Activated naive CD8-positive, alpha-beta T cell treated with anti-CD3 and anti-CD28 coated beads, Interleukin-2, amount 10 ng/mL, durations not matched to agents 7 days and 5 days (primary cell): Measurements from ENCODE around the gene PHC1. TPM values are rescaled to one million over a fixed set of nuclear protein-coding genes. Genes with fewer than 3 reads are reported as not detected.
"Not testable (repeated sequence)": the region's sequence is repeated elsewhere in the genome, so short reads cannot be mapped to it uniquely, and the experiment has no call there.

Source experiments
- ATAC-seq: fragments of 150-1000 bp; cut with Tn5 transposase; one replicate; pipeline ENCODE4 v1.10.0; 2021; ENCODE audit warnings: low read depth, moderate library complexity
- POLR2A ChIA-PET: fragments of 350-600 bp; sonication (Branson Sonifier 250); formaldehyde crosslinking; loops from one replicate; lab custom pipeline; 2021; ENCODE audit warnings: antibody characterized with exemption; lab: Charles Lee
- DNase-seq: peaks from one replicate; pipeline ENCODE4 v3.0.0; 2021
- H3K27ac Mint-ChIP-seq: one replicate; pipeline ENCODE4 v1.8.0; 2022; ENCODE audit warnings: mild to moderate bottlenecking, mixed read lengths
- H3K27me3 Mint-ChIP-seq: one replicate; pipeline ENCODE4 v1.8.0; 2022; ENCODE audit warnings: mild to moderate bottlenecking, moderate library complexity, mixed read lengths
- H3K36me3 Mint-ChIP-seq: one replicate; pipeline ENCODE4 v1.8.0; 2021; ENCODE audit warnings: mild to moderate bottlenecking, mixed read lengths
- H3K4me1 Mint-ChIP-seq: one replicate; pipeline ENCODE4 v1.8.0; 2021; ENCODE audit warnings: mixed read lengths
- H3K4me3 Mint-ChIP-seq: one replicate; pipeline ENCODE4 v1.8.0; 2022; ENCODE audit warnings: mild to moderate bottlenecking, moderate library complexity, mixed read lengths
- H3K9me3 Mint-ChIP-seq: one replicate; pipeline ENCODE4 v1.8.0; 2021; ENCODE audit warnings: mixed read lengths
- total RNA-seq, 2 experiments: library from RNA; stranded (reverse); gene quantifications; one replicate each; pipeline ENCODE4 v1.2.3, GENCODE V29; 2021

Gene PHC1
- total RNA-seq, 2 experiments from 2014 or later, result 20.6 to 23.9 TPM

DNA sequence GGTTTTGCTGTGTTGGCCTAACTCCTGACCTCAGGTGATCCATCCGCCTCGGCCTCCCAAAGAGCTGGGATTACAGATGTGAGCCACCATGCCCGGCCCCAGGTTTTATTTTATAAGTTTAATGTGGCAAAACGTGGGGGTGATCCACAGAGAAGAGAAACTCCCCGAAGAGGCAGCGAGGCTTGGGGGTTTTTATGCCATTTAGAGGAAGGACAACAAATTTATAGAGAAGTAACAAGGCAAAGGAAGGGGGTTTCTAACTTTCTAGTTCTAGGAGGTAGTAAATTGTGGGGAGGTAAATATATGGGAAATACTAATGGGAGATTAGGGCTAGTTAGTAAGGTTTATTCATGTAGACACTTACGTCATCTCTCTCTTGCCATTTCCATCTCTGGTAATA, 17.2 kb upstream of the PHC1 start:
- no peaks in the 10 kb centered on the region for H3K9me3 Mint-ChIP-seq
- H3K27ac Mint-ChIP-seq, result no peak overlapping the region
- DNase-seq (no peak), ATAC-seq (no peak)
- POLR2A ChIA-PET, result no interaction called here
- no peak overlapping the region for H3K4me3 Mint-ChIP-seq
- no peaks in the 10 kb centered on the region for H3K4me1 Mint-ChIP-seq
- no peaks in the 10 kb centered on the region for H3K36me3 Mint-ChIP-seq
- H3K27me3 Mint-ChIP-seq, result no peaks in the 10 kb centered on the region

DNA sequence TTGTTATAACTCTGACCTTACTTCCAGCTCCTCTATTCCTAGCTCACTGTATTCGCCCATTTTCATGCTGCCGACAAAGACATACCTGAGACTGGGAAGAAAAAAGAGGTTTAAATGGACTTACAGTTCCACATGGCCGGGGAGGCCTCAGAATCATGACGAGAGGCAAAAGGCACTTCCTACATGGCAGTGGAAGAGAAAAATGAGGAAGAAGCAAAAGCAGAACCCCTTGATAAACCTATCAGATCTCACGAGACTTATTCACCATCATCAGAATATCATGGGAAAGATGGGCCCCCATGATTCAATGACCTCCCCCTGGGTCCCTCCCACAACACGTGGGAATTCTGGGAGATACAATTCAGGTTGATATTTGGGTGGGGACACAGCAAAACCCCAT, 14.5 kb upstream of the PHC1 start:
- Mint-ChIP-seq H3K27me3 (peaks cover 8% of the 10 kb centered on the region), H3K4me3 (no peak overlapping the region), H3K36me3 (no peaks in the 10 kb centered on the region), H3K4me1 (no peaks in the 10 kb centered on the region), H3K27ac (no peak overlapping the region), H3K9me3 (peaks cover 4% of the 10 kb centered on the region)
- no peak for DNase-seq
- POLR2A ChIA-PET, result no interaction called here
- no peak for ATAC-seq

DNA sequence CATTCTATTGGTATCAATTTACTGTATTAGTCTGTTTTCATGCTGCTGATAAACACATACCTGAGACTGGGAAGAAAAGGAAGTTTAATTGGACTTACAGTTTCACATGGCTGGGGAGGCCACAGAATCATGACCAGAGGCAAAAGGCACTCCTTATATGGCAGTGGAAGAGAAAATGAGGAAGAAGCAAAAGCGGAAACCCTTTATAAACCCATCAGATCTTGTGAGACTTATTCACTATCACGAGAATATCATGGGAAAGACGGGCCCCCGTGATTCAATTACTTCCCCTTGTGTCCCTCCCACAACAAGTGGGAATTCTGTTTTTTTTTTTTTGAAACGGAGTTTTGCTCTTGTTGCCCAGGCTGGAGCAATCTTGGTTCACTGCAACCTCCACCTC, 11.6 kb upstream of the PHC1 start:
- H3K4me3 Mint-ChIP-seq, ATAC-seq, H3K36me3 Mint-ChIP-seq, DNase-seq, POLR2A ChIA-PET, H3K27ac Mint-ChIP-seq, H3K4me1 Mint-ChIP-seq, H3K9me3 Mint-ChIP-seq: not testable (repeated sequence)
- peaks cover 14% of the 10 kb centered on the region for H3K27me3 Mint-ChIP-seq

DNA sequence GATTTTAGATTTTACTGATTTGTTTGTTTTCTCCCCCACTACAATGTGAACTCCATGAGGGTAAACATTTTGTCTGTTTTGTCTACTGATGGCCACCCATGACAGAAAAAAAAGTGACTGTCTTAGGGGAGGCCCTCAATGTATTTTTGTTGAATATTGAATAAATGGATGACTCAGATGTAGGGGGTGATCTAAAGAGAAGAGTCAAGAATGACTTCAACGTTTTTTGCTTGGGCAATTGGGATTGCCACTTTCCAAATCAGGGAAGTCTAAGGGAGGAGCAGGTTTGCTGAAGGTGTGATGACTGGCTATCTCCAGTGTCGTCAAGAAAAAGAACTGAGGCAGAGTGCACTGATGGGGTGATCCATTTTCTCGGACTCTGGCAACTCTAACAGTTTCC, 10.7 kb upstream of the PHC1 start:
- peaks cover 14% of the 10 kb centered on the region for H3K27me3 Mint-ChIP-seq
- peaks cover 4% of the 10 kb centered on the region for H3K9me3 Mint-ChIP-seq
- POLR2A ChIA-PET, result no interaction called here
- no peaks in the 10 kb centered on the region for H3K36me3 Mint-ChIP-seq
- ATAC-seq (no peak), DNase-seq (no peak)
- H3K4me1 Mint-ChIP-seq, result peaks cover 3% of the 10 kb centered on the region
- no peak overlapping the region for H3K27ac Mint-ChIP-seq
- no peak overlapping the region for H3K4me3 Mint-ChIP-seq

DNA sequence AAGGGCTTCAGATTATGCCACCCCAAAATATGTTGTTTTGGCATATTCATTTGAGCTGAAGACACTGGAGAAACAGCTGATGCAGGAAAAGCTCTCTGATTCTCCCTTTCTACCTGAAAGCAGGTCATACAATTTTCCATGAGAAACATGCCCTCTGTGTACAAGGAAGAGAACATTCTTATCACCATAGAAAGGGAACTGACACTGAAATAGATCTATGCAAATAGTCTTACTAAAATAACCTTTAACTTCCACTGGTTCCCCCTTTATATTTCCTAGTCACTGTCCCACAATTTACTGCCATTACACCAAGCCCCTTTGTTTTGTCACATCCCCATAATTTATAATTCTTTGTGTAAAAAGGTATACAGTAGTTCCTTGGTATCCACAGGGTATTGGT, 9.6 kb upstream of the PHC1 start:
- Mint-ChIP-seq H3K9me3 (peaks cover 4% of the 10 kb centered on the region), H3K4me1 (peaks cover 3% of the 10 kb centered on the region), H3K4me3 (no peak overlapping the region), H3K27ac (no peak overlapping the region), H3K27me3 (peaks cover 14% of the 10 kb centered on the region), H3K36me3 (no peaks in the 10 kb centered on the region)
- ATAC-seq (no peak), DNase-seq (no peak)
- POLR2A ChIA-PET, result no interaction called here

DNA sequence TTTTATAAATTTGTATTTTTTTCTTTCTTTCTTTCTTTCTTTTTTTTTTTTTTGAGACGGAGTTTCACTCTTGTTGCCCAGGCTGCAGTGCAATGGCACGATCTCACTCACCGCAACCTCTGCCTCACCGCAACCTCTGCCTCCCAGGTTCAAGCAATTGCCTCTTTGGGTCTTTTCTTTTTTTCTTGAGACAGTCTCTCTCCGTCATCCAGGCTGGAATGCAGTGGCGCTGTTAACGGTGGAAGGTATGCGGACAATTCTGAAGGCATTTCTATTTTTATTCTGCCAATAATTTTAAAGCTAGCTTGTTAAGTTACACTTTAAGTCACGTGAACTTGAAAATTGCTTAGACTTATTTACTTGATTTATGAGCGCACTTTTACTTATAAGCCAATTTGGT, 8.8 kb upstream of the PHC1 start:
- no peak overlapping the region for H3K27ac Mint-ChIP-seq
- ATAC-seq (no peak), DNase-seq (no peak)
- H3K4me3 Mint-ChIP-seq, result no peak overlapping the region
- peaks cover 3% of the 10 kb centered on the region for H3K4me1 Mint-ChIP-seq
- POLR2A ChIA-PET, result no interaction called here
- H3K9me3 Mint-ChIP-seq, result peaks cover 4% of the 10 kb centered on the region
- peaks cover 14% of the 10 kb centered on the region for H3K27me3 Mint-ChIP-seq
- H3K36me3 Mint-ChIP-seq, result no peaks in the 10 kb centered on the region

DNA sequence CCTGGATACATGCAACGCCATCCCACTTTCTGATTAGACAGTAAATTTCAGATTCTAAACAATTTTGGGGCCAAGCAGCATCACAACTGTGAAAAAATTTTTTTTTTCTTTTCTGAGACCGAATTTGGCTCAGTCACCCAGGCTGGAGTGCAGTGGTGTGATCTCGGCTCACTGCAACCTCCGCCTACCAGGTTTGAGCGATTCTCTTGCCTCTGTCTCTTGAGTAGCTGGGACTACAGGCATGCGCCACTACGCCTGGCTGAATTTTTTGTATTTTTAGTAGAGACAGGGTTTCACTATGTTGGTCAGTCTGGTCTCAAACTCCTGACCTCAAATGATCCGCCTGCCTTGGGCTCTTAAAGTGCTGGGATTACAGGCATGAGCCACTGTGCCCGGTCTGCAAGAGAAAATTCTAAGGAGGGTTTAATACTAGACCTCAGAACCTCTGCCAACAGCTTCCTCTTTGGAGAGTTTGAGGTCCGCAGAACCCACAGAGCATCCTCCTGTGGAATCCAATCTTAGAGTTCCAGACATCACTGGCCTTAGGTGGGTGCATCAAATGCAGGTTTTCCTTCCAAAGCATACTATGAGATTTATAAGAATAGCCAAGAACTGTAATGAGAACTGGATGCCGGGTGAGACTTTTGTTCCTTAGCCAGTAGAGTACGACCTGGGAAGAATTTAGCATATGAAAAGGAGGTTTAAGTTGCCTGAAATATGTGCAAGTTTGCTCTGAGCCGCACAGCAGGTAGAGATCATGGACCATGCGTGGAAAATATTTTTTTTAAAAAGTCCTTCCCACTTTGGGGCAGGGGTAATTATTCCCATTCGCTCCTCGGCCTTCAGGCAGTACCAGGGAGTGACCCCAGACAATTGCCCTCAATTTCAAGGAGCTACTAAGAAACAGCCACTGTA, 7.8 kb upstream of the PHC1 start:
- ATAC-seq, result no peak
- DNase-seq, result no peak
- Mint-ChIP-seq H3K9me3 (peaks cover 4% of the 10 kb centered on the region), H3K4me1 (peaks cover 3% of the 10 kb centered on the region), H3K27ac (no peak overlapping the region), H3K4me3 (no peak overlapping the region), H3K36me3 (no peaks in the 10 kb centered on the region), H3K27me3 (peaks cover 14% of the 10 kb centered on the region)
- POLR2A ChIA-PET, result no interaction called here

DNA sequence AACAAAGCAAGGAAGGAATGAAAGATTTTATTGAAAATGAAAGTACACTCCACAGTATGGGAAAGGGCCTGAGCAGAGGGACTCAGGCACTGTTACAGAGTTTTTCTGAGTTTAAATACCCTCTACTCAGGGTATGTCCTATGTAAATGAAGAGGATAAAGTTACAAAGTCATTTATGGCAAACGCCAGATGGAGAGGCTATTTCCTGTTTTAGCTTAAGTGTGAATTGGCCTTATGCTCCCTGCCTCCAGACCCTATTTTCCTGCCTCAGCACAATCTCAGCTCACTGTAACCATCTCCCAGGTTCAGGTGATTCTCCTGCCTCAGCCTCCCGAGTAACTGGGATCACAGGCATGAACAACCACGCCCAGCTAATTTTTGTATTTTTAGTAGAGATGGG, 6.8 kb upstream of the PHC1 start:
- DNase-seq, result no peak
- Mint-ChIP-seq H3K4me3 (no peak overlapping the region), H3K27ac (no peak overlapping the region), H3K4me1 (peaks cover 3% of the 10 kb centered on the region), H3K9me3 (peaks cover 4% of the 10 kb centered on the region), H3K36me3 (no peaks in the 10 kb centered on the region), H3K27me3 (peaks cover 14% of the 10 kb centered on the region)
- POLR2A ChIA-PET, result no interaction called here
- ATAC-seq, result no peak

DNA sequence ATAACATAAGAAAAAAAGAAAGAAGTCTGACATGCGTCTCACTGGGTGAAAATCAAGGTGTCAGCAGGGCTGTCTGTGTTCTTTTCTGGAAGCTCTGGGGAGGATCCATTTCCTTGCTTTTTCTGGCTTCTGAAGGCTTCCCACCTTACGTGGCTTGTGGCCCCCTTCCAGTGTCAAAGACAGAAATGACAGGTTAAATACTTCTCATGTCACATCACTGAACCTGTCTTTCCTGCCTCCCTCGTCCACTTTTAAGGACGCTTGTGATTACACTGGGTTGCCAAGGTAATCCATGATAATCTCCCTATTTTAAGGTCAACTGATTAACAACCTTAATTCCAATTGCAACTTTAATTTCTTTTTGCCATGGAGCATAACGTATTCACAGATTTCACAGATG, 4.6 kb upstream of the PHC1 start:
- H3K9me3 Mint-ChIP-seq, result no peaks in the 10 kb centered on the region
- H3K27me3 Mint-ChIP-seq, result peaks cover 13% of the 10 kb centered on the region
- POLR2A ChIA-PET, result interaction anchor here (1.2 kb wide), 1 partner anchor 40 kb away, joined by 3 read pairs; the partner anchor contains the start of gene M6PR
- H3K27ac Mint-ChIP-seq, result no peak overlapping the region
- H3K4me3 Mint-ChIP-seq, result no peak overlapping the region
- H3K4me1 Mint-ChIP-seq, result peaks cover 11% of the 10 kb centered on the region
- ATAC-seq, result no peak
- no peak for DNase-seq
- no peaks in the 10 kb centered on the region for H3K36me3 Mint-ChIP-seq

DNA sequence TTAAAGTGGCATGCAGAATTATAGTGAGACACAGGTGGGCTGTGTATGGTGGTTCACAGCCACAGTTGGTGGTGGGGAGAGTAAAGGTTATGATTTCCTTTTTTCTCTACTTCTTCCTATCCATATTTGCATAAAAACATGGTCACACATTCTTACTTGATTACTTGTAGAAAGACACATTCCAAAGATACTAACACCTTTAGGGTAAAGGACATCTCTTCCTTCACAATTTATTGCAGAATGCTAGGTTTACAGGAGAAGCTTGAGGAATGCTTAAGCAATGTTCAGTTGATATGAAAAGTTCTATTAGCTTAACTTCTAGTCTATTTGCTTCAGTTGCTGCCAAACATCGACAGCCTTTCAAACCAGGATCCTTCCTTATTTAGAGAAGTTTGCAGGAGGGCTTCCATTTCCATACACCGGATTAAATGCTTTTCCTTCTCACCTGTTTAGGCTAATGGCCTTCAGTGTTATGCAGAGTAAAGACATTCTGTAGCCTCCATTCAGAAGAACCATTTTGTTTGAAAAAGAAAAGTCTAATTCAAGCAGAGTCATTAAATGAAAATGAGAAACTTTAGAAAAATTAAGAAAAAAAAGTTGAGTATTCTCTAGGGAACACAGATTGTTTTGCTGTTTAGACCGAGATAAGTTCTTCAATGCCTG, 2.6 kb upstream of the PHC1 start:
- DNase-seq, result no peak
- no peak overlapping the region for H3K4me3 Mint-ChIP-seq
- peaks cover 9% of the 10 kb centered on the region for H3K4me1 Mint-ChIP-seq
- no peaks in the 10 kb centered on the region for H3K36me3 Mint-ChIP-seq
- no peaks in the 10 kb centered on the region for H3K9me3 Mint-ChIP-seq
- no peak overlapping the region for H3K27ac Mint-ChIP-seq
- POLR2A ChIA-PET, result no interaction called here
- ATAC-seq, result no peak
- H3K27me3 Mint-ChIP-seq, result peaks cover 7% of the 10 kb centered on the region

DNA sequence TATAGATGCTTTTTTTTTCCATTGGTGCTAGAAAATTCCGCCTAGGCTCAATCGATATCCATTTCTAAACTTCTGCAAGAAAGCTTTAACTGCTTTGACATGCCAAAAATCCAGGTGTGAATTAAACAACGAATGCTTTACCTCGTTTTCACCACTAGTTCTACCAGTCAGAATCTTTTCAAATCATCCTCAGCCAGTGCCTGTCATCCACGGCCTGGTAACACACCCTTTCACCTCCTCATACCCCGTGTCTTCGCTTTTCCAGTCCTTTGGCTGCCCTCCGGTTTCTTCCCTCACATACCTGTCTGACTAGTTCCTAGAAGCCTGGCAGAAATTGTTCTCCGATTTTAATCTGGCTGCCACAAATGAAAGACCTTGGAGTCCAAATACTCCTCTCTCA, 1.4 kb upstream of the PHC1 start:
- Mint-ChIP-seq H3K36me3 (no peaks in the 10 kb centered on the region), H3K9me3 (no peaks in the 10 kb centered on the region), H3K27ac (no peak overlapping the region), H3K4me1 (peaks cover 8% of the 10 kb centered on the region), H3K4me3 (no peak overlapping the region), H3K27me3 (peaks cover 7% of the 10 kb centered on the region)
- ATAC-seq (no peak), DNase-seq (no peak)
- POLR2A ChIA-PET, result interaction anchor here (1.6 kb wide), 1 partner anchor 36 kb away, joined by 4 read pairs; the partner anchor contains the start of gene M6PR

DNA sequence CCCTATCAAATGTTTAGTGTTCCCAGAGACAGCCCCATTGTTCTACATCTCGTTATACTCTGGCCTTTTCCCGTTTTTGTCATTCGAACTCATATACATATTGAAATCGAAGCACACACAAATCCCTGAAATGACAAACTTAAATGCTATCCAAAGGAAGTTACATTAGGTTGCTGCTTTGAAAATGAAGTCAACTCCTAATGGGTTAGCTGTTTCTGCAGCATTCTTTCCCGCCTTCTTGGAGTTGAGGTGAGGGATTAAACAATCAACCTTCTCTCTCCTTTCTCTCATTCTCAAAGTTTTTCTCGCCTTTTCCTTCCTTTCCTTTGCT, 642 bp upstream of the PHC1 start:
- ATAC-seq (no peak), DNase-seq (no peak)
- POLR2A ChIA-PET, result interaction anchor here (1.5 to 1.6 kb wide), 2 partner anchors 36 to 216 kb away, joined by 3 to 4 read pairs; partner anchors contain the start of genes M6PR and RIMKLB

DNA sequence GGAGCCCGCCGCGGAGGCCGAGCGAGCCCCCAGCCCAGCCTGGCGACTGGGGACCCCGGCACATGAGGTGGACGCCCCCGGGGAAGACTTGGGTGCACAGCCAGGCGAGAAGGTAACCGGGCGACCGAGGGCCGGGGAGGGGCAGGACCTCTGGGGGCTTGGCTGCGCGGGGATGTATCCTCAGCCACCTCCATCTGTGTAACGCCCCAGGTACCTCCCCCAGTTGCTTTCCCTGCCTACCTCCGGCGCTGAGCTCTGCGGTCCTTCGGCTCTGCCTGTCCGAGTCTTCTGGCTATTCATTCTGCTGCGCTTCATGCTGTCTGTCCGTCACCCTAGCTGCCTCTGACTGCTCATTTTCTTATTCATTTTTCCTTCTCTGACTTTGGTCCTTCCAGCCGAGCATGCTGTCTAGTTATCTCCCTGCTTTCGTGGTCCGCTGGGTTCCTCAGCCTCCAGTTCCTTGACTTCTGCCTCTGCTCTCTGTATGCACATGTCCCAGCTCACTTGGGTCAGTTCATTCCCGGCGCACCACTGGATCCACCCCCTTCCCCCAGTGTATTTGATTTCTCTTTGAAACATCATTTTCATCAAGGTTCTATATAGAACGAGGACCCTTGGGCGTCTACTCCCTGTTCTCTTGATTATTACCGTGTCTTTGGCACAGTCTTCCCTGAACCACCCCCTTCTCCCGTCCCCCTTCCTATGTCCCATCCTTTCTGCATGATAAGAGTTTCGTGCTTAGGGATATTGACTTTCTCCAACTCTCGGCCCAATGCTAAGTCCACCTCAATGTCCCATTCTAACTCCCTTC, 612 bp downstream of the PHC1 start:
- H3K27me3 Mint-ChIP-seq, result peaks cover 7% of the 10 kb centered on the region
- POLR2A ChIA-PET, result interaction anchor here (0.9 to 3.0 kb wide), 3 partner anchors 35 to 371 kb away, joined by 3 to 17 read pairs (median 3); partner anchors contain the start of genes M6PR and RIMKLB
- H3K27ac Mint-ChIP-seq, result no peak overlapping the region
- H3K36me3 Mint-ChIP-seq, result no peaks in the 10 kb centered on the region
- H3K4me3 Mint-ChIP-seq, result no peak overlapping the region
- ATAC-seq (peak; percentile 90), DNase-seq (peak; percentile 70)
- H3K4me1 Mint-ChIP-seq, result peaks cover 8% of the 10 kb centered on the region
- no peaks in the 10 kb centered on the region for H3K9me3 Mint-ChIP-seq

More for the DNA sequence above, 642 bp upstream of the PHC1 start:
- Mint-ChIP-seq H3K4me3 (peak overlapping the region; percentile 88), H3K9me3 (no peaks in the 10 kb centered on the region), H3K27me3 (peaks cover 7% of the 10 kb centered on the region), H3K36me3 (no peaks in the 10 kb centered on the region), H3K27ac (peak overlapping the region; percentile 80), H3K4me1 (peaks cover 8% of the 10 kb centered on the region)
